Measurements from ENCODE around the gene KIAA2012.
A peak's percentile ranks its signal among the peaks of the same experiment; 100 is the strongest.

The KIAA2012 gene

DNA sequence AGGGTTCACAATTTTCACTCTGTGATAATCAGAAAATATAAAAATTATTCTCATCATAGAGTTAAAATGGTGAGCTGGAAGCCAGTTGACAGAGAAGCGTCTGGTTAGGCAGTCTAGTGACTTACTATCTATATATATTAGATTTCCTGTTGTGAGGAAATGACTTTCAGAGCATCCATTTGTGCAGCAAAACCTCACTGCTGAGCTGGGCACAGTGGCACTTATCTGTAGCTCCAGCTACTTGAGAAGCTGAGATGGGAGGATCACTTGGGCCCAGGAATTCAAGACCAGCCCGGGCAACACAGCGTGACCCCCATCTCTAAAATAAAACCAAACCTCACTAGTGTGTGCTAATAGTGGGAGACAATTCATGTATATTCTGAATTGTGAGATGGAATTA, 7.2 kb upstream of the KIAA2012 start:
- TF ChIP-seq, protein P1, sequence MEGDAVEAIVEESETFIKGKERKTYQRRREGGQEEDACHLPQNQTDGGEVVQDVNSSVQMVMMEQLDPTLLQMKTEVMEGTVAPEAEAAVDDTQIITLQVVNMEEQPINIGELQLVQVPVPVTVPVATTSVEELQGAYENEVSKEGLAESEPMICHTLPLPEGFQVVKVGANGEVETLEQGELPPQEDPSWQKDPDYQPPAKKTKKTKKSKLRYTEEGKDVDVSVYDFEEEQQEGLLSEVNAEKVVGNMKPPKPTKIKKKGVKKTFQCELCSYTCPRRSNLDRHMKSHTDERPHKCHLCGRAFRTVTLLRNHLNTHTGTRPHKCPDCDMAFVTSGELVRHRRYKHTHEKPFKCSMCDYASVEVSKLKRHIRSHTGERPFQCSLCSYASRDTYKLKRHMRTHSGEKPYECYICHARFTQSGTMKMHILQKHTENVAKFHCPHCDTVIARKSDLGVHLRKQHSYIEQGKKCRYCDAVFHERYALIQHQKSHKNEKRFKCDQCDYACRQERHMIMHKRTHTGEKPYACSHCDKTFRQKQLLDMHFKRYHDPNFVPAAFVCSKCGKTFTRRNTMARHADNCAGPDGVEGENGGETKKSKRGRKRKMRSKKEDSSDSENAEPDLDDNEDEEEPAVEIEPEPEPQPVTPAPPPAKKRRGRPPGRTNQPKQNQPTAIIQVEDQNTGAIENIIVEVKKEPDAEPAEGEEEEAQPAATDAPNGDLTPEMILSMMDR (IDR thresholded peaks at IDR 0.05; ENCODE audit: low read depth, low read length) = no peak
- TF ChIP-seq MYC (IDR thresholded peaks at IDR 0.05; ENCODE audit: low read depth, low read length) (no peak), POLR2A (IDR thresholded peaks at IDR 0.05; ENCODE audit: extremely low read depth, insufficient read length) (no peak)
- TF ChIP-seq, protein P2, sequence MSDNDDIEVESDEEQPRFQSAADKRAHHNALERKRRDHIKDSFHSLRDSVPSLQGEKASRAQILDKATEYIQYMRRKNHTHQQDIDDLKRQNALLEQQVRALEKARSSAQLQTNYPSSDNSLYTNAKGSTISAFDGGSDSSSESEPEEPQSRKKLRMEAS (IDR thresholded peaks at IDR 0.05; ENCODE audit: low read depth, low read length) = no peak
- DNase-seq (ENCODE audit: low read depth) = no peak
- H3K4me3 ChIP-seq (ENCODE audit: low read depth, low read length) = no peak overlapping the region

DNA sequence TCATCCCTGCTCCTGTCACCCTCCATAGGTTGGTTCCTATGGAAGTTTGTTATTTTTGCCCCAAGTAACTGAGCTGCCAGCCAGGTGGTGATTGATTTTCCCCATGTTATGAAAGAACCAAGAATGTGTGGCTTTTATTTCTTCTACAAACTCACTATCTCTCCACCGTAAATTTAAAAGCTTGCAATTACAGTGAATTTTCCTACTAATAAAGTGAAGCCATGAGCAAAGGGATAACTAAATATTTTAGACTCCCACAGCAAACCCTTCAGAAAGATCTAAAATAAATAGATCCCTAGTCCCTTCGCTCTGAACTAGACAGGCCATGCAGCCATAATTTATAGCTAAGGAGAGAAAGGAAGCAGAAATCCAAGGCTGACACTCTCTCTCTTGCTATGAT, 6.2 kb upstream of the KIAA2012 start:
- TF ChIP-seq, protein P2 (IDR thresholded peaks at IDR 0.05; ENCODE audit: low read depth, low read length) = no peak
- TF ChIP-seq POLR2A (IDR thresholded peaks at IDR 0.05; ENCODE audit: extremely low read depth, insufficient read length) = no peak
- TF ChIP-seq, protein P1 (IDR thresholded peaks at IDR 0.05; ENCODE audit: low read depth, low read length) = no peak
- no peak for TF ChIP-seq MYC (IDR thresholded peaks at IDR 0.05; ENCODE audit: low read depth, low read length)
- DNase-seq (ENCODE audit: low read depth) = no peak
- no peak overlapping the region for H3K4me3 ChIP-seq (ENCODE audit: low read depth, low read length)

DNA sequence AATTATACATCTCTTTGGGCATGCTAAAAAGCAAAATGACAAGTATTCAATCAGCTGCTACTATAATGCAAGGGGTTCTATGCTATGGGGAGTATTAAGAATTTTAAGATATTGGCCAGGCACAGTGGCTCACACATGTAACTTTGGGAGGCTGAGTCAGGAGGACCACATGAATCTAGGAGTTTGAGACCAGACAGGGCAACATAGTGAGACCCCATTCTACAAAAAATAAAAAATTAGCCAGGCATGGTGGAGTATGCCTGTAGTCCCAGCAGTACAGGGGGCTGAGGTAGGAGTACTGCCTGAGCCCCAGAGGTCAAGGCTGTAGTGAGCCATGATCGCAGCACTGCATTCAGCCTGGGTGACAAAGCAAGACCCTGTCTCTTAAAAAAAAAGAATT, 5.5 kb upstream of the KIAA2012 start:
- no peak for DNase-seq (ENCODE audit: low read depth)
- no peak overlapping the region for H3K4me3 ChIP-seq (ENCODE audit: low read depth, low read length)
- no peak for TF ChIP-seq POLR2A (IDR thresholded peaks at IDR 0.05; ENCODE audit: extremely low read depth, insufficient read length)
- TF ChIP-seq, protein P2 (IDR thresholded peaks at IDR 0.05; ENCODE audit: low read depth, low read length) = no peak
- TF ChIP-seq MYC (IDR thresholded peaks at IDR 0.05; ENCODE audit: low read depth, low read length) = no peak
- TF ChIP-seq, protein P1 (IDR thresholded peaks at IDR 0.05; ENCODE audit: low read depth, low read length) = no peak

DNA sequence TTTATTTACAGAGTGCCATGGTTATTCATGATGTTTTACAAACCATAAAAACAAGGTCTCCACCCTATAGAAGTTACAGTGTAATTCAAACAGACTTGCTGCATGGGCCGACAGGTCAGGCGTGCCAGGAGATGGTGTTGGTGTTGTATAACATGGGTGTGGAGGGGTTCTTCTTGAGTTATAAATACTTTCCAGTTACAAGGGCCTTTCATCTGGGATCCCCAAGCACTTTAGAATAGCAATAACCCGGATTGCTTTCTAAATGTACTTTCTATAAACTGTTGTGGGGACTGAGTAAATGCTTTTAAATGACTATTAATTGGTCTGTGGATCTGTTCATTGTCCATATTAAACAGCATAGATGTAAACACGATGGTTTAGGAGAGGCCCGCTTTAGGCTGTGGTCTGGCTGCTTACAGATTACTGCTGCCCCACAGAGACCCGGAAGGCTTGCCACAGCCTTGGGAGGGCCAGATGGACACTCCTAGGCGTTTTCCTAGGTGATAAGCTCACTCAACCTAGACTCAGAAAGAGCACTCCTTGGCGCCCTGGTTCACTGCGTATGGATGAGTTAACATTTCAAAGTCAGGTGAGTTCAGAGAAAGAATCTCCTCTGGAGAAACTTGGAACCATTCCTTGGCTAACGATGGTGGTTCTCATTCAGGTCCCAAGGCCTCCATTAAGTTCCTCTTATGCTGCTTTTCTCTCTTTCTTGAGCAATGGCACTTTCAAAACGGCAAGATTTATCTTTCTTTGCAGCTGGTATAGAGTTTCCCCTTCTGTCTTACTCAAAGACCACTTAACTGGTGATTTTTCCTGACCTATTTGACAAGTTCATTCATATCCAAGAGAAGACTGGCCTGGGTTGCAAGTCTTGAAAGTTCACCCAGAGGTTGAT, 3.6 kb upstream of the KIAA2012 start:
- TF ChIP-seq, protein P1 (IDR thresholded peaks at IDR 0.05; ENCODE audit: low read depth, low read length) = no peak
- TF ChIP-seq, protein P2 (IDR thresholded peaks at IDR 0.05; ENCODE audit: low read depth, low read length) = no peak
- DNase-seq (ENCODE audit: low read depth) = peak; percentile 35

DNA sequence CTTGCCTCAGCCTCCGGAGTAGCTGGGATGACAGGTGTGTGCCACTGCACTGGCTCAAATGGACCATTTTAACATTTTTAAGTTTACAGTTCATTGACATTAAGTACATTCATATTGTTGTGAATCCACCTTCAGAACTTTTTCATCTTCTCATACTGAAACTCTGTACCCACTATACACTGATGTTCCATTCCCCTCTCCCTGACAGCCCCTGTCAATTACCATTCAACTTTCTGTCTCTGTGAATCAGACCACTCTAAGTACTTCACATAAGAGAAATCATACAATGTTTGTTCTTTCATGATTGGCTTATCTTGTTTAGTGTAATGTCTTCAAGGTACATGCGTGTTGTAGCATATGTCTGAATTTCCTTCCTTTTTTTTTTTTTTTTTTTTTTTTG, 1.9 kb upstream of the KIAA2012 start:
- DNase-seq (ENCODE audit: low read depth) = no peak
- no peak overlapping the region for H3K4me3 ChIP-seq (ENCODE audit: low read depth, low read length)
- TF ChIP-seq, protein P1 (IDR thresholded peaks at IDR 0.05; ENCODE audit: low read depth, low read length) = no peak
- no peak for TF ChIP-seq POLR2A (IDR thresholded peaks at IDR 0.05; ENCODE audit: extremely low read depth, insufficient read length)
- TF ChIP-seq, protein P2 (IDR thresholded peaks at IDR 0.05; ENCODE audit: low read depth, low read length) = no peak
- no peak for TF ChIP-seq MYC (IDR thresholded peaks at IDR 0.05; ENCODE audit: low read depth, low read length)

More for the DNA sequence above, 3.6 kb upstream of the KIAA2012 start:
- no peak overlapping the region for H3K4me3 ChIP-seq (ENCODE audit: low read depth, low read length)

Measured in NB4 (cell line).